ENCODE measurements around the gene GDPD5. TPM values are rescaled to one million over a fixed set of nuclear protein-coding genes. Genes with fewer than 3 reads are reported as not detected.

GDPD5 gene
- polyA plus RNA-seq, 1 experiment = 1.4 TPM

- Histone ChIP-seq H3K9me3 (ENCODE audit: control insufficient read depth, insufficient read depth, low read length) (no peaks in the 10 kb centered on the region), H3K27me3 (ENCODE audit: control insufficient read depth, insufficient read depth, low read length) (no peaks in the 10 kb centered on the region), H3K27ac (ENCODE audit: low read depth, low read length) (no peak overlapping the region), H3K4me3 (ENCODE audit: low read depth, low read length) (no peak overlapping the region)
- DNase-seq (ENCODE audit: low read depth, low spot score) = no peak
- POLR2A ChIA-PET = no interaction called here
- CTCF ChIA-PET = no interaction called here
- no peak for TF ChIP-seq CTCF (IDR thresholded peaks at IDR 0.05; ENCODE audit: low read depth, low read length)
Observed at GRCh38 chr11:75500742-75501141, 25.0 kb downstream of the GDPD5 start.

GRCh38 chr11:75499423-75500190, 26.1 kb downstream of the GDPD5 start:
- TF ChIP-seq CTCF (IDR thresholded peaks at IDR 0.05; ENCODE audit: low read depth, low read length) = no peak
- Histone ChIP-seq H3K9me3 (ENCODE audit: control insufficient read depth, insufficient read depth, low read length) (no peaks in the 10 kb centered on the region), H3K27ac (ENCODE audit: low read depth, low read length) (peak overlapping the region; percentile 80), H3K4me3 (ENCODE audit: low read depth, low read length) (no peak overlapping the region), H3K27me3 (ENCODE audit: control insufficient read depth, insufficient read depth, low read length) (no peaks in the 10 kb centered on the region)
- CTCF ChIA-PET = interaction anchor here (1.1 kb wide), 1 partner anchor 55 kb away, joined by 3 read pairs; no protein-coding TSS in a partner anchor
- POLR2A ChIA-PET = interaction anchor here (0.7 to 0.8 kb wide), 2 partner anchors 22 to 27 kb away, joined by 5 to 9 read pairs; partner anchors contain the start of gene GDPD5
- DNase-seq (ENCODE audit: low read depth, low spot score) = peak; percentile 86

- Histone ChIP-seq H3K27ac (ENCODE audit: low read depth, low read length) (peak overlapping the region; percentile 23), H3K4me3 (ENCODE audit: low read depth, low read length) (no peak overlapping the region), H3K9me3 (ENCODE audit: control insufficient read depth, insufficient read depth, low read length) (no peaks in the 10 kb centered on the region), H3K27me3 (ENCODE audit: control insufficient read depth, insufficient read depth, low read length) (no peaks in the 10 kb centered on the region)
- CTCF ChIA-PET = interaction anchor here (1.1 kb wide), 1 partner anchor 54 kb away, joined by 3 read pairs; no protein-coding TSS in a partner anchor
- no peak for DNase-seq (ENCODE audit: low read depth, low spot score)
- no peak for TF ChIP-seq CTCF (IDR thresholded peaks at IDR 0.05; ENCODE audit: low read depth, low read length)
- POLR2A ChIA-PET = interaction anchor here (0.7 to 0.8 kb wide), 2 partner anchors 22 to 27 kb away, joined by 5 to 9 read pairs; partner anchors contain the start of gene GDPD5
Observed at GRCh38 chr11:75498556-75499255, 27.0 kb downstream of the GDPD5 start.

GRCh38 chr11:75497788-75498409, 27.8 kb downstream of the GDPD5 start:
- TF ChIP-seq CTCF (IDR thresholded peaks at IDR 0.05; ENCODE audit: low read depth, low read length) = no peak
- no peaks in the 10 kb centered on the region for H3K9me3 ChIP-seq (ENCODE audit: control insufficient read depth, insufficient read depth, low read length)
- POLR2A ChIA-PET = no interaction called here
- no peaks in the 10 kb centered on the region for H3K27me3 ChIP-seq (ENCODE audit: control insufficient read depth, insufficient read depth, low read length)
- CTCF ChIA-PET = no interaction called here
- H3K27ac ChIP-seq (ENCODE audit: low read depth, low read length) = no peak overlapping the region
- no peak for DNase-seq (ENCODE audit: low read depth, low spot score)
- no peak overlapping the region for H3K4me3 ChIP-seq (ENCODE audit: low read depth, low read length)
